NCI-H2171 (cell line): ENCODE measurements around the gene ACTR5.

Source experiments
- DNase-seq: peaks from one replicate; lab custom pipeline; 2025; lab: John Stamatoyannopoulos, UW

The ACTR5 gene

DNA sequence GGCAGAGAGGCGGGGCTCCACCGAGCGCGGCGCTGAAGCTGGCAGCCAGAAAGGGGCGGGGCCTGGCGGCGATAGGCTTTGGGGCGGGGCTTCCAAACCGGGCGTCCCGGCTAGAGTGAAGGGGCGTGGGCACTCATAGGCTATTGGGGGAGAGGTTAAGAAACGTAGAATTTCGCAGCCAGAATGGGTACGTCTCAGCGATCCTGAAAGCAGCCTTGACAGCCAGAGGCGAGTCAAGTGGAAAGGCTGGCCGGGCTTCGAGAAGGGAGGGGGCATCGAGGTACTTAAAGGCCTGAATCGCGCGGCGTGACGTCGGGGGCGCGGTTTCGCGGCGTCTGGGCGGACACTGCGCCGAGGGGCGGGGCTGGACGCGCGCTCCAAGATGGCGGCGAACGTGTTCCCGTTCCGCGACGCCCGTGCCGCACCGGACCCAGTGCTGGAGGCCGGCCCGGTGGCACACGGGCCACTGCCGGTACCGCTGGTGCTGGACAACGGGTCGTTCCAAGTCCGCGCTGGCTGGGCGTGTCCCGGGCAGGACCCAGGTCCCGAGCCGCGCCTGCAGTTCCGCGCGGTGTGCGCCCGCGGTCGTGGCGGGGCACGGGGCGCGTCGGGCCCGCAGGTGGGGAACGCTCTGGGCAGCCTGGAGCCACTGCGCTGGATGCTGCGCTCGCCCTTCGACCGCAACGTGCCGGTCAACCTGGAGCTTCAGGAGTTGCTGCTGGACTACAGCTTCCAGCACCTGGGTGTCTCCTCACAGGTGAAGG, at the start of gene ACTR5:
Gene ACTR5 (plus strand): TSS at position 364 of the 764 bp plus-strand sequence. CDS start 19 bp downstream, at position 383.
- DNase-seq = peak; percentile 92

- DNase-seq = no peak
Observed at GRCh38 chr20:38698541-38698940, 49.7 kb upstream of the ACTR5 start.

- DNase-seq = no peak
Observed at GRCh38 chr20:38700141-38700540, 48.1 kb upstream of the ACTR5 start.

GRCh38 chr20:38700926-38701325, 47.3 kb upstream of the ACTR5 start:
- no peak for DNase-seq

- DNase-seq = no peak
Observed at GRCh38 chr20:38703526-38703925, 44.7 kb upstream of the ACTR5 start.

DNA sequence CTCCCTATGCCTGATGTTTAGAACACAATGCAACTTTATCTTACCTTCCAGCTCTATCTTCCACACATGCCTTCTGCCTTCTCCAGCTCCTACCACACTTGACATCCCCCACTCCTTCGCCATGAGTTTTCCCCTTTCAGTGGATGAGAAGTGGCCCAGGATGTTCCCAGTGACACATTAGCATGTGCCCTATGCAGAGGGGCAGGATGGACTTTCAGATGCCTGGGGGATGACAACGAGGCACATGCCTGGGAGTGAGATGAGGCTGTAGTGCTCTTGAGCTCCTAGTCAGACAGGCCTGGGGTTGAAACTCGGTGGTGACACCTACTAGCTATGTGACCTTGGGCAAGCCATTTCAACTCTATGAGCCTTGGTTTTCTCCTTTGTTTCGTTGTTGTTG, 44.1 kb upstream of the ACTR5 start:
- DNase-seq = no peak

DNA sequence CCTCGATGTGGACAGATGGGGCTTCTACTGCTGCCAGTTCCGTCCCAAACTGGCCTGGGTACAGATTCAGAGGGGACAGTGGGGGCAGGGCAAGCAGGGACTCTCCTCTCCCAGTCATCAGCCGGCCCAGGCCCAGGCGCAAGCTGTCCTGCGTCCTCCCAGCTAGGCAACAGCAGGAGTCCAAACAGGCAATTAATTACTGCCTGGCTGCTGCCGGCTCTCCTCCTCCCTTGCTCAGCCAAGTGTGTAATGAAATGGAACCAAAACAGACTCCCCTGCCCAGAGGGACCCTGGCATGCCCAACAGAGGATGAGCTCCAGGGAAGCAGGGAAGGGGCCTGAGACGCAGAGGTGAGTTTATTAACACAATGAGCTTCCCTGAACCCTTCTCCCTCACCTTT, 41.8 kb upstream of the ACTR5 start:
- DNase-seq = peak; percentile 52

DNA sequence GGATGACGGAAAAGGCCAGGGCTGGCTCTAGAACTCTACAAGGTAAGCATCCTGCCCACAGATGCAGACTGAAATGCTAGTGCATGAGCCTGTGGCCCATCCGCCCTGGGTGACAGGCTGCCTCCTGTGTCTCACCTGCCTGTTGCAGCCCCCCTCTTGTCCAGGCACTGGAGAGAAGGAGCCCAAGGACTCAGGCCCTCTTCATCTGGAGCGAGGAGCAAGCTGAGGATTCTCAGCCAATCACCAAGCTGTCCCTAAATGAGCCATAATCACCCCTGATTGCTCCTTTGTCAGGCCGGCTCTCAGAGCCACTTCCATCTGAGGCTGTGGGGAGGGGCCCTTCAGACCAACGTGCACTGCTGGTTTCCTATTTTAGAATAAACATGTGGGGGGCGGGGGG, 34.0 kb upstream of the ACTR5 start:
- DNase-seq = no peak

DNA sequence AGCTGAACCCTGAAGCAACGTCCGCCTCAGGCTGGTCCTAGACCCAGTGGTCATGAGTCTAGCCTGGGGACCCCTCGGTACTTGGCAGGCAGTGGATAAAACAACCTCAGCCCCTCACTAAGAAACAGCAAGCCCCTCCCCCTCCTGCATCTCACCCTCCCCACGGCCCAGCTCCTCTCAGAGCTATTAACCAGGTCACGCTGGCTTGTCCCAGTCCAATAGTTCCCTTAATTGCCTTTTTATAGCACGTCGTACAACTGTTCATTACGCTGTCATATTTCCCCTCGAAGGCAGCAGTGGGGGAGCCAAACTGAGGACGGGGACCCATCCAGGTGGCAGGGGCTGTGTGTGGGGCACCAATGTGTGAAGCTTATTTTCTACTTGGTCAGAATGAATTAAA, 32.6 kb upstream of the ACTR5 start:
- DNase-seq = no peak

GRCh38 chr20:38722683-38723016, 25.6 kb upstream of the ACTR5 start:
- DNase-seq = no peak

GRCh38 chr20:38723017-38723847, 25.0 kb upstream of the ACTR5 start:
- no peak for DNase-seq

DNA sequence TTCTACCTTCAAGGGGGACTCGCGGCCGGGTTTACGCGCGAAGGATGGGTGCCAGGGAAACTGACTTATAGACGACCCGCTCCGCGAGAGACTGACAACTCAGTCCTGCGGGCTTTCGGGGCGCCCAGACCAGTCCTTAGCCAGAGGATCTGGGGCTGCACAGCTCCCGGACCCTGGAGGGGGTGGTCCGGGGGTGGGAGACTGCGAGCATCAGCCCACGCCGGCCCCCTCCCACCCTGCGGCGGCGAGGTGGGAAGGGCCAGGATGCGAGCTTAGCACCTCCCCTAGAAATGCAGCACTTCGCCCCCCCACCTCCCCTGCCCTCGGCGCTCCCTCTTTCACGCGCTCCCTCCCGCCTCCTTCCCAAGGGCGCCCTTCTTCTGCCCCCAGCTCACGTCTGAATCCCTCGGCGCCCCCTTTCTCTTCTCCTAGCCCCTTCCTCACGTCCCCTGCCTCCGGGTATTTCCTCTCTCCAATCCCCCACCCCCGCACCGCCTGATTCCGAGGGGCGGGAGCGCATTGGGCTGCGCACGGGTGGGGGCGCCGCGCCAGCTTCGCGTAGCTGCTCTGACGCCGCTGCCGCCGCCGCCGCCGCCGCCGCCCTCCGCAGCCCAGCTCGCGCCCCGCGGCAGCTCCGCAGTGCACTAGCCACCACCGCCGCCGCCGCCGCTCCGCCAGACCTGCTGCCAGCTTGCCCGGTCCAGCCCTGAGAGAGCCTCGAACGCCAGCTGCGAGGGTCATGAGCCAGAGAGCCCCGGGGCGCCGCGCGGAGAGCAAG, 24.2 kb upstream of the ACTR5 start, which contains the start of gene SLC32A1:
Gene SLC32A1 (plus strand): TSS at position 639 of the 778 bp plus-strand sequence. CDS start 239 bp downstream, outside the sequence.
- peak; percentile 22 for DNase-seq

DNA sequence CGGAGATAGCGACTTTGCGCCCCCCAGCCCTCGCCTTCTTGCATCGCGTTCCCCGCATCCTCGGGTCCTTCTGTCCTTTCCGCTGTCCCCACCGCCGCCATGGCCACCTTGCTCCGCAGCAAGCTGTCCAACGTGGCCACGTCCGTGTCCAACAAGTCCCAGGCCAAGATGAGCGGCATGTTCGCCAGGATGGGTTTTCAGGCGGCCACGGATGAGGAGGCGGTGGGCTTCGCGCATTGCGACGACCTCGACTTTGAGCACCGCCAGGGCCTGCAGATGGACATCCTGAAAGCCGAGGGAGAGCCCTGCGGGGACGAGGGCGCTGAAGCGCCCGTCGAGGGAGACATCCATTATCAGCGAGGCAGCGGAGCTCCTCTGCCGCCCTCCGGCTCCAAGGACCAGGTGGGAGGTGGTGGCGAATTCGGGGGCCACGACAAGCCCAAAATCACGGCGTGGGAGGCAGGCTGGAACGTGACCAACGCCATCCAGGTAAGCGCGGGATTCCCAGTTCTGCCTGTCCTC, 23.6 kb upstream of the ACTR5 start:
- DNase-seq = no peak

DNA sequence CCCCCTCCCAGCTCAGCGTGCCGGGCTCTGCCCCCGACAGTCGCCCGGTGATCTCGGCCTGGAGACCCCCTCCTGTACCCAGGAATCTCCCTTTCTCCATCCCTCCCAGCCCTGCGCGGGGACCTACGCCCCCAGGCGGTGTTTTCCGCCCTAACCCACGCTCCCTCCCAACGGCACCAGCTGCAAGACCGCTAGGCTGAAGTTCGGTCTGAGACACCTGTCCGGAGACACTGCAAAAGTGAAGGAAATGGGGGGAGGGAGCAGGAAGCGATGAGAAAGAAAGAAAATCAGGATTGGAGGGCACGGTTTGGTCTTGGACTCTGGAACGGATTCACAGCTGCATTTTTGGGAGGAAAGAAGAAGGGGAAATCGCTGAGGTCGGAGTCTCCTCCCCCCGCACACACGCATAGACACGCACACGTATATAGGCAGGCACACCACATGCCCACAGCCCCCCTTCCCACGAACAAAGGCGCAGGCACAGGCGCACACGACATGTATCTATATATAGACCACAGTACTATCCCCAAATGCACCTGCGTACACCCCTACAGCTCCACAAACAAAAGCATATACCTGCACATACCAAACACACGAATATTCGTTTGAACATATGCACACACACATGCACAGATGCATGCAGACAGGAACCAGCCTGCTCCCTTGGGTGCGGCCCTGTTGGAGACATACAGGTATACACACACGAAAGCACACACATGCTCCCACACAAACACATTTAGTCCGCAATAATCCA, 22.9 kb upstream of the ACTR5 start:
- DNase-seq = no peak

DNA sequence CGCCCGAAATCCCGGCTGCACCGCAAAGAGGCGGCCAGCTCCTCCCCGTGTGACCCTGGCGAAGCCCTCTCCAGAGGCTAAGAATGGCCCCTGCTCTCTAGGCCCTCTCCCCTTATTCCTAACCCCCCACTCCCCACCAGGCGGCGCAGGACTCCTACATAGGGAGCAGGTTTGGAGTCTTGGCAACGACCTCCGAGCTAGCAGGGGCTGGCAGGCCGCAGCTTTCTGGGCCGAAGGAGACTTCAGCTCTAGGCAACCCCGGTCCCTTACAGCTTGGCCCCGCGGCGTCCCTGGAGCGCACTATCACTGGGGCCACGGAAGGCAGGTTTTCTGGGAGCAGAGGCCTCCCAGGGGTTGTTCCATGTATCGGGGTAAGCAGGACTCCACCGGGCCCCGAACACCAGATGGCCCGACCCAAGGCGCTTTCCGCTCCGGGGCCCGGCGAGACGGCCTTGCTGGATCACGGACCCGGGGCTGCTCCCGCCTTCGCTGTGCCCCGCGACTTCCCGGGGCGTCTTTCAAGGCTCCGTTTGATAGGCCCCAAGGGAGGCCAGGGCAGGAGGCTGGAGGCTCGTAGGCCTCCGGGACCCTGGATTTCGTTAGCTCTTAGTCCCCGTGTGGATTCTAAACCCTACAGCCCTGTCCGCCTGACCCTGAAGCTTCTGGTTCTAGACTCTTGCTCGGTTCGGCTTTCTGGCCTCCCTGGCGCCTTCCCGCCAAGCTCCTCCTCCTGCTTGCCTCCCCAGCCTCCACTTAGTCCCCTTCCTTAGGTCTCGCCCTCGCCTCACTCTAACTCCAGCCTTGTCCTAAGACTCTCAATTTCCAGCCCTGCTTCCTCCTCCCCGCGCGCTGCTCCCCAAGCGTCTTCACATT, 22.1 kb upstream of the ACTR5 start:
- DNase-seq = no peak

DNA sequence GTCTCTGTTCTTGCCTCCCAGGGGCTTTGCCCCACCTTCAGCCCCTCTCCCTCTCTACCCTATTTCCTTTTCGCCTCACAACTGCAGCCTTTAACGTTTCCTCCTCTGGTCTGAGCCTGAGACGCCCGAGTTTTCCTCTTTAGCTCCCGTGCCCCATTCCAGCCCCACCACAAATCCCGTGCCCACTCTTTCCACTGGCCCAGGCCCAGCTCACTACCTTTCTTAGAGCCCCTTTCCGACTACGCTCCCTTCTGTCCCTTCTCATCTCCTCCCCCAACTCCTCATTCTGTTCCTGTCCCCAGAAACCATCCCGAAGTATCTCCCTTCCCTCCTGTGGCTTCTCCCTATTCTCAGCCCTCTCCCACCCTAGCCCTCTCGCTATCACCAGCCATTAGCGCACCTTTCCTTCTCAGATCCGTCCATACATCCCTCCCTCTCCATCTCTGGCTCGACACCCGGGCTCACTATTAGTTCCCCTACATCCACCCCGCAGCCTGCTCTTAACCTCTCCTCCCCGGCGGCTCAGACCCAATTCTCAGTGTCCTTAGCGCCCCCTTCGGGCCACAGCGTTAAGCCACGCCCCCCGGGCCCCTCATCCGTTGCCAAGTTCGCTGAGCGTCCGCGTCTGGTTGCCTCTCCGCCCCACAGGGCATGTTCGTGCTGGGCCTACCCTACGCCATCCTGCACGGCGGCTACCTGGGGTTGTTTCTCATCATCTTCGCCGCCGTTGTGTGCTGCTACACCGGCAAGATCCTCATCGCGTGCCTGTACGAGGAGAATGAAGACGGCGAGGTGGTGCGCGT, 21.3 kb upstream of the ACTR5 start:
- DNase-seq = no peak

- DNase-seq = no peak
Observed at GRCh38 chr20:38727607-38728190, 20.6 kb upstream of the ACTR5 start.

GRCh38 chr20:38728191-38728781, 20.0 kb upstream of the ACTR5 start:
- DNase-seq = no peak
